ENCODE results near the gene COX6B2. TPM values are rescaled to one million over a fixed set of nuclear protein-coding genes. Genes with fewer than 3 reads are reported as not detected.

The COX6B2 gene
- total RNA-seq, 2 experiments from 2014 or later = not detected

GRCh38 chr19:55382013-55382412 lies 27.5 kb upstream of the COX6B2 start:
- no peak overlapping the region for H3K4me2 ChIP-seq (ENCODE audit: low read length)
- peaks cover 12% of the 10 kb centered on the region for H3K36me3 ChIP-seq (ENCODE audit: insufficient read depth, low read length)
- H2AFZ ChIP-seq (ENCODE audit: low read length) = no peak overlapping the region
- intact Hi-C loops (cut with micrococcal nuclease; ENCODE audit: unreplicated experiment) = no loop called here
- no peak overlapping the region for H3K4me3 ChIP-seq (ENCODE audit: low read depth, low read length, poor library complexity, severe bottlenecking)
- H3K79me2 ChIP-seq (ENCODE audit: insufficient read depth, low read depth, low read length) = peaks cover 24% of the 10 kb centered on the region
- POLR2A ChIA-PET = no interaction called here
- peaks cover 18% of the 10 kb centered on the region for H3K4me1 ChIP-seq (ENCODE audit: insufficient read depth, low read length, poor library complexity, severe bottlenecking)
- H3K9me3 ChIP-seq (ENCODE audit: low read length) = no peaks in the 10 kb centered on the region
- H4K20me1 ChIP-seq (ENCODE audit: insufficient read depth, low read length) = peaks cover 10% of the 10 kb centered on the region
- no peak overlapping the region for H3K27ac ChIP-seq (ENCODE audit: low read depth, low read length, poor library complexity, severe bottlenecking)
- TF ChIP-seq CTCF (conservative IDR thresholded peaks at IDR 0.05; ENCODE audit: low read length) = no peak
- no peak for TF ChIP-seq EZH2phosphoT487 (IDR thresholded peaks at IDR 0.05; ENCODE audit: borderline replicate concordance, low read depth, low read length)
- CTCF ChIA-PET (ENCODE audit: unreplicated experiment) = interaction anchor here (0.6 kb wide), 1 partner anchor 21 kb away, joined by 5 read pairs; no protein-coding TSS in a partner anchor
- no peaks in the 10 kb centered on the region for H3K9me2 ChIP-seq (ENCODE audit: insufficient read depth, low read length)
- BruUV-seq (replicated peaks) = no TSS peak
- no peak for DNase-seq (ENCODE audit: low spot score)

- no peak overlapping the region for H2AFZ ChIP-seq (ENCODE audit: low read length)
- no peaks in the 10 kb centered on the region for H3K36me3 ChIP-seq (ENCODE audit: insufficient read depth, low read length)
- H3K4me2 ChIP-seq (ENCODE audit: low read length) = no peak overlapping the region
- intact Hi-C loops (cut with micrococcal nuclease; ENCODE audit: unreplicated experiment) = no loop called here
- peaks cover 8% of the 10 kb centered on the region for H3K4me1 ChIP-seq (ENCODE audit: insufficient read depth, low read length, poor library complexity, severe bottlenecking)
- peaks cover 4% of the 10 kb centered on the region; the same call in 1 of the 2 replicates for H3K79me2 ChIP-seq (ENCODE audit: insufficient read depth, low read depth, low read length)
- no TSS peak for BruUV-seq (replicated peaks)
- H3K27ac ChIP-seq (ENCODE audit: low read depth, low read length, poor library complexity, severe bottlenecking) = no peak overlapping the region
- no peaks in the 10 kb centered on the region for H4K20me1 ChIP-seq (ENCODE audit: insufficient read depth, low read length)
- no peaks in the 10 kb centered on the region for H3K9me2 ChIP-seq (ENCODE audit: insufficient read depth, low read length)
- POLR2A ChIA-PET = no interaction called here
- H3K4me3 ChIP-seq (ENCODE audit: low read depth, low read length, poor library complexity, severe bottlenecking) = no peak overlapping the region
- H3K9me3 ChIP-seq (ENCODE audit: low read length) = no peaks in the 10 kb centered on the region
- no peak for TF ChIP-seq CTCF (conservative IDR thresholded peaks at IDR 0.05; ENCODE audit: low read length)
- TF ChIP-seq EZH2phosphoT487 (IDR thresholded peaks at IDR 0.05; ENCODE audit: borderline replicate concordance, low read depth, low read length) = no peak
- CTCF ChIA-PET (ENCODE audit: unreplicated experiment) = no interaction called here
- DNase-seq (ENCODE audit: low spot score) = no peak
Observed at GRCh38 chr19:55379174-55379573, 24.7 kb upstream of the COX6B2 start.

- Histone ChIP-seq H3K36me3 (ENCODE audit: insufficient read depth, low read length) (no peaks in the 10 kb centered on the region), H3K27ac (ENCODE audit: low read depth, low read length, poor library complexity, severe bottlenecking) (no peak overlapping the region), H3K9me2 (ENCODE audit: insufficient read depth, low read length) (no peaks in the 10 kb centered on the region), H4K20me1 (ENCODE audit: insufficient read depth, low read length) (no peaks in the 10 kb centered on the region), H2AFZ (ENCODE audit: low read length) (no peak overlapping the region), H3K4me2 (ENCODE audit: low read length) (no peak overlapping the region), H3K4me1 (ENCODE audit: insufficient read depth, low read length, poor library complexity, severe bottlenecking) (no peaks in the 10 kb centered on the region), H3K79me2 (ENCODE audit: insufficient read depth, low read depth, low read length) (no peaks in the 10 kb centered on the region), H3K4me3 (ENCODE audit: low read depth, low read length, poor library complexity, severe bottlenecking) (no peak overlapping the region), H3K9me3 (ENCODE audit: low read length) (no peaks in the 10 kb centered on the region)
- POLR2A ChIA-PET = no interaction called here
- CTCF ChIA-PET (ENCODE audit: unreplicated experiment) = no interaction called here
- no TSS peak for BruUV-seq (replicated peaks)
- intact Hi-C loops (cut with micrococcal nuclease; ENCODE audit: unreplicated experiment) = no loop called here
- TF ChIP-seq EZH2phosphoT487 (IDR thresholded peaks at IDR 0.05; ENCODE audit: borderline replicate concordance, low read depth, low read length) (no peak), CTCF (conservative IDR thresholded peaks at IDR 0.05; ENCODE audit: low read length) (no peak)
- no peak for DNase-seq (ENCODE audit: low spot score)
Observed at GRCh38 chr19:55377356-55378131, 23.0 kb upstream of the COX6B2 start.

Measured in OCI-LY7 (cell line).